AG04449 (cell line): ENCODE measurements around the gene TRIM34.
"Not testable (repeated sequence)": the region's sequence is repeated elsewhere in the genome, so short reads cannot be mapped to it uniquely, and the experiment has no call there.

Experiments
- CTCF ChIA-PET: fragments of 350-600 bp; formaldehyde crosslinking; extraction: SDS; loops from one replicate; lab custom pipeline; 2021; ENCODE audit warnings: antibody characterized with exemption; lab: Yijun Ruan, JAX
- POLR2A ChIA-PET: fragments of 400-600, 350-600 bp; formaldehyde crosslinking; extraction: SDS; loops from one replicate; lab custom pipeline; 2020; ENCODE audit warnings: antibody characterized with exemption, inconsistent platforms; lab: Yijun Ruan, JAX
- DNase-seq: peaks from one replicate; pipeline ENCODE4 v3.0.0-alpha.2; 2010; ENCODE audit warnings: low read depth, low spot score
- H3K4me3 ChIP-seq: 2 replicates; pipeline ENCODE4 v1.5.1; 2011; ENCODE audit warnings: low read depth, mild to moderate bottlenecking, control low read depth, low read length
- TF ChIP-seq, protein P1 (sequence below): IDR thresholded peaks from one replicate; pipeline ENCODE4 v1.5.1; 2011; ENCODE audit warnings: mild to moderate bottlenecking, moderate library complexity, low read length, control low read depth, inconsistent platforms; ENCODE audit not compliant: insufficient read depth; ENCODE audit errors: missing control alignments

The TRIM34 gene

DNA sequence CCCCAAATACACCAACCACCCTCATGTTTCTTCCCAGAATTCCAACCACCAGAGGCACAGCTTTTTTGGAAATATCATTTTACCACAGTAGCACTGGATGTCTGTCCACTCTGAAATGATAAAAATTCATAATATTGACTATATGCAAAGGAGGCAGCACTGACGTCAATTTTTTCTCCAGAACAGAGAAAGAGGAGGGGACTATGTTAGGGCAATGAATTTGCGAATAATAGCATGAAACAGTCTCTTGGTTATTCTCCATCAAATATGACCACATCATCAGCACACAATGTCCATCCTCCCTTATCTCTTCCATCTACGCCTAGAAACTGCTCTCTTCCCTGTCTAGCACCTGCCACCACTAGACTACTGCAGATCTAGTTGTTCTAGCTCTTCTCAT is 21.3 kb downstream of the TRIM34 start:
- CTCF ChIA-PET, result no interaction called here
- H3K4me3 ChIP-seq, result no peak overlapping the region
- TF ChIP-seq, protein P1, sequence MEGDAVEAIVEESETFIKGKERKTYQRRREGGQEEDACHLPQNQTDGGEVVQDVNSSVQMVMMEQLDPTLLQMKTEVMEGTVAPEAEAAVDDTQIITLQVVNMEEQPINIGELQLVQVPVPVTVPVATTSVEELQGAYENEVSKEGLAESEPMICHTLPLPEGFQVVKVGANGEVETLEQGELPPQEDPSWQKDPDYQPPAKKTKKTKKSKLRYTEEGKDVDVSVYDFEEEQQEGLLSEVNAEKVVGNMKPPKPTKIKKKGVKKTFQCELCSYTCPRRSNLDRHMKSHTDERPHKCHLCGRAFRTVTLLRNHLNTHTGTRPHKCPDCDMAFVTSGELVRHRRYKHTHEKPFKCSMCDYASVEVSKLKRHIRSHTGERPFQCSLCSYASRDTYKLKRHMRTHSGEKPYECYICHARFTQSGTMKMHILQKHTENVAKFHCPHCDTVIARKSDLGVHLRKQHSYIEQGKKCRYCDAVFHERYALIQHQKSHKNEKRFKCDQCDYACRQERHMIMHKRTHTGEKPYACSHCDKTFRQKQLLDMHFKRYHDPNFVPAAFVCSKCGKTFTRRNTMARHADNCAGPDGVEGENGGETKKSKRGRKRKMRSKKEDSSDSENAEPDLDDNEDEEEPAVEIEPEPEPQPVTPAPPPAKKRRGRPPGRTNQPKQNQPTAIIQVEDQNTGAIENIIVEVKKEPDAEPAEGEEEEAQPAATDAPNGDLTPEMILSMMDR, result no peak
- DNase-seq, result no peak
- POLR2A ChIA-PET, result no interaction called here

DNA sequence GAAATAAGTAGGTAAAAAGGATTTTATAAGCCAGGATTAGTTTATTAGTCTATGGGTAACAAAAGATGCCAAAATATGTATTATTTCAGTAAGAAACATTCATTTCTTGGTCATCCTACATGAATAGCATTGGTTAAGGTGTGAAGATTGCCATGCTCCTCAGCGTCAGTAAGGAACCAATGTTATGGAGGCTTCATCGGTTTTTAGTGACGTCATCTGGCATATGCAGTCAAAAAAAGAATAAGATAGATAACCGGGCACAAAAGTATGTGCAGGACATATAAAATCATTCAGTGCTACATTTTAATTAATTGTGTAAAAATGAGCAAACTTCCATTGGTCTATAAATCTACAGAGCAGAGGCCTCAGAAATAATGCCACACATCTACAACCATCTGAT is 30.7 kb downstream of the TRIM34 start:
- no peak for DNase-seq
- POLR2A ChIA-PET, result no interaction called here
- TF ChIP-seq, protein P1, result no peak
- CTCF ChIA-PET, result no interaction called here
- no peak overlapping the region for H3K4me3 ChIP-seq

DNA sequence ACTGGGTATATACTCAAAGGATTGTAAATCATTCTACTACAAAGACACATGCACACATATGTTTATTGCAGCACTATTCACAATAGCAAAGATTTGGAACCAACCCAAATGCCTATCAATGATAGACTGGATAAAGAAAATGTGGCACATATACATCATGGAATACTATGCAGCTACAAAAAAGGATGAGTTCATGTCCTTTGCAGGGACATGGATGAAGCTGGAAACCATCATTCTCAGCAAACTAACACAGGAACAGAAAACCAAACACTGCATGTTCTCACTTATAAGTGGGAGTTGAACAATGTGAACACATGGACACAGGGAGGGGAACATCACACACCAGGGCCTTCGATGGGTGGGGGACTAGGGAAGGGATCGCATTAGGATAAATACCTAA is 32.2 kb downstream of the TRIM34 start:
- DNase-seq, CTCF ChIA-PET, H3K4me3 ChIP-seq, POLR2A ChIA-PET: not testable (repeated sequence)

DNA sequence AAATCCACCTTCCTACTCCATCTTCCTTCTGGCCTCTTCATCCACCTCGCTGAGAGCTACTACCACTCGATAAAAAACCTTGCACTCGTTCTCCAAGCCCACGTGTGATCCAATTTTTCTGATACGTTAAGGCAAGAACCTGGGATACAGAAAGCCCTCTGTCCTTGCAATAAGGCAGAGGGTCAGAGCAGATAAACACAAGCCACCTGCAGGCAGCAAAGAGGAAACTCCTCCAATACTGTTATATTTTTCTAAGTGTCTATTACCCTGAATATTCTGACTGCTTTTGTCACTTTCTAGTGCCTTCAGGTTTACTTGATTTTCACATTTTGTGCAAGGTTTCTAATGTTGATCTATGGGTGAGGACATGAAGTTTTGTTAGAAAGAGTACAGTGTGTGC is 33.5 kb downstream of the TRIM34 start:
- no peak for DNase-seq
- ChIA-PET CTCF (no interaction called here), POLR2A (no interaction called here)
- TF ChIP-seq, protein P1, result no peak
- no peak overlapping the region for H3K4me3 ChIP-seq

DNA sequence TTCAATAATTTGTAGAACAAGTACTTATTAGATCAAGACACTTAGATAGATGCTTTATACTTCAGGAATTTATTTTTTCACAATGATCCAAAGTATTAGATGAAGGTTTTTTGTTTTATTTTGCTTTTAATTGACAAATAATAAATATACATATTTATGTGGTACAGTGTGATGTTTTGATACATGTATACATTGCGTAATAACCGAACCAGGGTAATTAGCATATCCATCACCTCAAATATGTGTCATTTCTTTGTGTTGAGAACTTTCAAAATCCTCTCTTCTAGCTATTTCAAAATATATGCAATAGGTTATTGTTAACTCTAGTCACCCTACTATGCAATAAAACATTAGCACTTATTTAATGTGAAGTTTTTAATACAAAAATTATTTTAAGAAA is 38.7 kb downstream of the TRIM34 start:
- DNase-seq, result no peak
- CTCF ChIA-PET, result interaction anchor here (1.0 kb wide), 1 partner anchor 17 kb away, joined by 3 read pairs; no protein-coding TSS in a partner anchor
- POLR2A ChIA-PET, result no interaction called here

DNA sequence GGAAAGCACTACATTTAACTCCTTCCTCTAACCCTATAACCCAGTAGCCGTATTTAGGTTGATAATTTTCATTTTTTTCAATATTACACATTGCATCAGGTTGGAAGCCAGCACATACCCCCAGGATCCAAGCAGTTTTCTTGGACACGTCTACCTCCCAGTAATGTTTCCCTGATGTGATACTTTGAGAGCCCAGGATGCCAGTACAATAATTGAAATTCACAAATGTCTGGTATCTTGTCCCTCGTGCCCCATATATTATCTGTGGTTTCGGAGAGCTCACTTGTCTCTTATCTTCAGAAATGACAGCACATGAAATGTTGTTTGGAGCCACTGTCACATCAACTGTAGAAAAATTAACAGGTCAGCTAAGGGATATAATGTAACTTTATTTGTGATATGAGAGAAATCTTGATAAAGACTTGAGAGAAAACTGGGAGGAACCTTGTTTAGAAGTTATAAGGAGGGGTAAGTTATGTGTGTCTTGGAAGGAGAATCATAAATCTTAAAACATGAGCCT is 40.3 kb downstream of the TRIM34 start:
- POLR2A ChIA-PET, result no interaction called here

More for the DNA sequence above, 38.7 kb downstream of the TRIM34 start:
- TF ChIP-seq, protein P1, result no peak
- no peak overlapping the region for H3K4me3 ChIP-seq

More for the DNA sequence above, 40.3 kb downstream of the TRIM34 start:
- TF ChIP-seq, protein P1, result no peak
- DNase-seq, result no peak
- H3K4me3 ChIP-seq, result no peak overlapping the region
- CTCF ChIA-PET, result interaction anchor here (0.9 kb wide), 1 partner anchor 19 kb away, joined by 3 read pairs; no protein-coding TSS in a partner anchor
